Measurements from ENCODE around the gene DCTPP1.

DNA sequence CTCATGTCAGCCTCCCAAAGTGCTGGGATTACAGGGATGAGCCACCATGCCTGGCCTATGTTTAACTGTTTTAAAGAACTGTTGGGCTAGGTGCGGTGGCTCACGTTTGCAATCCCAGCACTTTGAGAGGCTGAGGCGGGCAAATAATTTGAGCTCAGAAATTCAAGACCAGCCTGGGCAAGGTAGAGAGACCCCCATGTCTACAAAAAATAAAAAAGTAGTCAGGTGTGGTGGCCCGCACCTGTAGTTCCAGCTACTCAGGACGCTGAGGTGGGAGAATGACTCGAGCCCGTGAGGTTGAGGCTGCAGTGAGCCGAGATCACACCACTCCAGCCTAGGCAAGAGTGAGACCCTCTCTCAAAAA lies 40.8 kb upstream of the DCTPP1 start:
- no peak for TF ChIP-seq CTCF (IDR thresholded peaks at IDR 0.05; ENCODE audit: extremely low read depth in 1 of 2, insufficient read depth in 1 of 2, low read depth in 1 of 2, low read length in 2 of 2)
- no peak for TF ChIP-seq JUN (IDR thresholded peaks at IDR 0.05; ENCODE audit: borderline replicate concordance, insufficient read depth, insufficient read length, low read depth)
- TF ChIP-seq POLR2A (IDR thresholded peaks at IDR 0.05; ENCODE audit: low read depth, low read length), result no peak
- TF ChIP-seq EZH2 (IDR thresholded peaks at IDR 0.05; ENCODE audit: borderline replicate concordance, low read depth, low read length, severe bottlenecking), result no peak
- no peak for TF ChIP-seq POLR2AphosphoS5 (IDR thresholded peaks at IDR 0.05; ENCODE audit: insufficient read depth, low read depth, low read length)
- no peak for TF ChIP-seq MYC (IDR thresholded peaks at IDR 0.05; ENCODE audit: low read depth, low read length)

Measured in endothelial cell of umbilical vein (primary cell).